ENCODE measurements around the gene FRY. TPM values are rescaled to one million over a fixed set of nuclear protein-coding genes. Genes with fewer than 3 reads are reported as not detected.

The FRY gene
- total RNA-seq, 1 donor: 12.3 TPM

GRCh38 chr13:32114284-32114950 is 82.8 kb downstream of the FRY start:
- H3K9me3 ChIP-seq (ENCODE audit: low read depth, low read length): no peaks in the 10 kb centered on the region
- peak overlapping the region; percentile 33 for H3K27ac ChIP-seq (ENCODE audit: low read depth, low read length)
- no peaks in the 10 kb centered on the region for H3K36me3 ChIP-seq (ENCODE audit: insufficient read depth, low read length)
- H3K79me2 ChIP-seq (ENCODE audit: insufficient read depth, low read length): no peaks in the 10 kb centered on the region
- H3K4me1 ChIP-seq (ENCODE audit: insufficient read depth, low read length): peaks cover 5% of the 10 kb centered on the region
- no peak for TF ChIP-seq CTCF (IDR thresholded peaks at IDR 0.05; ENCODE audit: extremely low read depth, low read depth, low read length)
- no peak overlapping the region for H3K4me2 ChIP-seq (ENCODE audit: insufficient read depth, low read length)
- H3K4me3 ChIP-seq (ENCODE audit: insufficient read depth, low read length): no peak overlapping the region
- no peak for DNase-seq (ENCODE audit: insufficient read length, low spot score, missing footprints)
- no peaks in the 10 kb centered on the region for H4K20me1 ChIP-seq (ENCODE audit: insufficient read depth, low read length)
- H3K27me3 ChIP-seq (ENCODE audit: insufficient read depth, low read length): no peaks in the 10 kb centered on the region
- no peak overlapping the region for H2AFZ ChIP-seq (ENCODE audit: low read length)

GRCh38 chr13:32115066-32115465 is 83.5 kb downstream of the FRY start:
- Histone ChIP-seq H3K36me3 (ENCODE audit: insufficient read depth, low read length) (no peaks in the 10 kb centered on the region), H4K20me1 (ENCODE audit: insufficient read depth, low read length) (no peaks in the 10 kb centered on the region), H3K4me2 (ENCODE audit: insufficient read depth, low read length) (no peak overlapping the region), H3K4me1 (ENCODE audit: insufficient read depth, low read length) (peaks cover 5% of the 10 kb centered on the region), H2AFZ (ENCODE audit: low read length) (no peak overlapping the region), H3K4me3 (ENCODE audit: insufficient read depth, low read length) (no peak overlapping the region), H3K27me3 (ENCODE audit: insufficient read depth, low read length) (no peaks in the 10 kb centered on the region), H3K9me3 (ENCODE audit: low read depth, low read length) (no peaks in the 10 kb centered on the region), H3K79me2 (ENCODE audit: insufficient read depth, low read length) (no peaks in the 10 kb centered on the region), H3K27ac (ENCODE audit: low read depth, low read length) (no peak overlapping the region)
- no peak for DNase-seq (ENCODE audit: insufficient read length, low spot score, missing footprints)
- no peak for TF ChIP-seq CTCF (IDR thresholded peaks at IDR 0.05; ENCODE audit: extremely low read depth, low read depth, low read length)

- Histone ChIP-seq H3K9me3 (ENCODE audit: low read depth, low read length) (no peaks in the 10 kb centered on the region), H3K4me1 (ENCODE audit: insufficient read depth, low read length) (peaks cover 5% of the 10 kb centered on the region), H3K79me2 (ENCODE audit: insufficient read depth, low read length) (no peaks in the 10 kb centered on the region), H3K27ac (ENCODE audit: low read depth, low read length) (no peak overlapping the region), H2AFZ (ENCODE audit: low read length) (no peak overlapping the region), H3K4me3 (ENCODE audit: insufficient read depth, low read length) (no peak overlapping the region), H4K20me1 (ENCODE audit: insufficient read depth, low read length) (no peaks in the 10 kb centered on the region), H3K27me3 (ENCODE audit: insufficient read depth, low read length) (no peaks in the 10 kb centered on the region), H3K36me3 (ENCODE audit: insufficient read depth, low read length) (no peaks in the 10 kb centered on the region), H3K4me2 (ENCODE audit: insufficient read depth, low read length) (no peak overlapping the region)
- TF ChIP-seq CTCF (IDR thresholded peaks at IDR 0.05; ENCODE audit: extremely low read depth, low read depth, low read length): no peak
- no peak for DNase-seq (ENCODE audit: insufficient read length, low spot score, missing footprints)
These were observed 84.6 kb downstream of the FRY start for GRCh38 chr13:32116210-32116609.

- Histone ChIP-seq H3K36me3 (ENCODE audit: insufficient read depth, low read length) (no peaks in the 10 kb centered on the region), H3K27me3 (ENCODE audit: insufficient read depth, low read length) (no peaks in the 10 kb centered on the region), H3K4me3 (ENCODE audit: insufficient read depth, low read length) (no peak overlapping the region), H4K20me1 (ENCODE audit: insufficient read depth, low read length) (no peaks in the 10 kb centered on the region), H3K4me2 (ENCODE audit: insufficient read depth, low read length) (no peak overlapping the region), H3K4me1 (ENCODE audit: insufficient read depth, low read length) (peaks cover 5% of the 10 kb centered on the region), H3K79me2 (ENCODE audit: insufficient read depth, low read length) (no peaks in the 10 kb centered on the region), H2AFZ (ENCODE audit: low read length) (no peak overlapping the region), H3K27ac (ENCODE audit: low read depth, low read length) (no peak overlapping the region), H3K9me3 (ENCODE audit: low read depth, low read length) (no peaks in the 10 kb centered on the region)
- no peak for TF ChIP-seq CTCF (IDR thresholded peaks at IDR 0.05; ENCODE audit: extremely low read depth, low read depth, low read length)
- no peak for DNase-seq (ENCODE audit: insufficient read length, low spot score, missing footprints)
These were observed 85.4 kb downstream of the FRY start for GRCh38 chr13:32117001-32117400.
